B cell (primary cell): ENCODE results near the gene FGF11. TPM values are rescaled to one million over a fixed set of nuclear protein-coding genes. Genes with fewer than 3 reads are reported as not detected.

Experiments used
- ATAC-seq: fragments of 200-7000 bp; cut with Tn5 transposase; one replicate; pipeline ENCODE4 v1.10.0; 2021; ENCODE audit warnings: low read depth, mild to moderate bottlenecking, moderate number of reproducible peaks, moderate library complexity
- CTCF ChIA-PET: fragments of 350-600 bp; sonication (Branson Sonifier 250); formaldehyde crosslinking; loops from one replicate; lab custom pipeline; 2021; ENCODE audit warnings: antibody characterized with exemption, inconsistent platforms; lab: Charles Lee
- POLR2A ChIA-PET: fragments of 350-600 bp; sonication (Branson Sonifier 250); formaldehyde crosslinking; loops from one replicate; lab custom pipeline; 2021; ENCODE audit warnings: antibody characterized with exemption; lab: Charles Lee
- DNase-seq: peaks from one replicate; pipeline ENCODE4 v3.0.0; 2013
- H2AFZ ChIP-seq: 2 replicates; pipeline ENCODE4 v1.6.1; 2012; ENCODE audit warnings: mild to moderate bottlenecking, low read depth, low read length; ENCODE audit not compliant: insufficient read depth, poor library complexity, severe bottlenecking
- H3K27ac ChIP-seq, 2 donors: 1 replicate in 1 of 2; 2 replicates in 1 of 2; pipeline ENCODE4 v1.5.1; 2012 to 2013; ENCODE audit warnings: low read length in 2 of 2, mild to moderate bottlenecking in 2 of 2, moderate library complexity in 1 of 2
- H3K27me3 ChIP-seq, 4 experiments: fragments of 200-600 bp in 1 of 4; sonication (generic) in 1 of 4; replicated peaks in 1 of 4; 1 replicate in 2 of 4; 2 replicates in 2 of 4; pipeline versions ENCODE4 v1.6.1 to v1.7.0; 2013 to 2016; ENCODE audit warnings: low read length in 3 of 4, mild to moderate bottlenecking in 2 of 4, mixed read lengths in 1 of 4, moderate library complexity in 1 of 4; ENCODE audit not compliant: insufficient read depth in 4 of 4, control insufficient read depth in 3 of 4; ENCODE audit errors: control extremely low read depth in 1 of 4
- H3K36me3 ChIP-seq, 2 experiments: replicated peaks in 1 of 2; 1 replicate in 1 of 2; 2 replicates in 1 of 2; pipeline versions ENCODE4 v1.6.1 to v1.7.1; 2013; ENCODE audit warnings: low read length in 1 of 2; ENCODE audit not compliant: insufficient read depth in 2 of 2, control insufficient read depth in 1 of 2; ENCODE audit errors: control extremely low read depth in 1 of 2, extremely low read depth in 1 of 2
- H3K4me1 ChIP-seq, 2 donors: fragments of 200-600 bp in 1 of 2; sonication (generic) in 1 of 2; 1 replicate in 1 of 2; 2 replicates in 1 of 2; pipeline versions ENCODE4 v1.5.1 to v1.6.1; 2013 to 2017; ENCODE audit warnings: low read length in 2 of 2; ENCODE audit not compliant: control insufficient read depth in 2 of 2, insufficient read depth in 2 of 2
- H3K4me2 ChIP-seq: replicated peaks from 2 replicates; pipeline ENCODE3; 2012; ENCODE audit warnings: mild to moderate bottlenecking, low read depth, low read length; ENCODE audit not compliant: poor library complexity, severe bottlenecking
- H3K4me3 ChIP-seq, 5 experiments: fragments of 200-600 bp in 1 of 5; sonication (generic) in 1 of 5; 1 replicate in 3 of 5; 2 replicates in 2 of 5; pipeline versions ENCODE4 v1.5.1 to v1.7.0; 2011 to 2016; ENCODE audit warnings: low read length in 4 of 5, mild to moderate bottlenecking in 4 of 5, low read depth in 2 of 5, control low read depth in 1 of 5, moderate library complexity in 1 of 5; ENCODE audit not compliant: insufficient read depth in 1 of 5; ENCODE audit errors: control extremely low read depth in 1 of 5, extremely low read depth in 1 of 5
- H3K79me2 ChIP-seq: fragments of 200-600 bp; sonication (generic); one replicate; pipeline ENCODE4 v1.6.0; 2016; ENCODE audit warnings: low read length; ENCODE audit not compliant: control insufficient read depth, insufficient read depth
- H3K9ac ChIP-seq: fragments of 200-600 bp; sonication (generic); 2 replicates; pipeline ENCODE4 v1.6.1; 2017; ENCODE audit warnings: mild to moderate bottlenecking, low read length, moderate library complexity
- H3K9me3 ChIP-seq, 3 donors: one replicate each; pipeline versions ENCODE4 v1.6.1 to v1.7.1; 2013; ENCODE audit warnings: low read length in 2 of 3; ENCODE audit not compliant: control insufficient read depth in 2 of 3, insufficient read depth in 1 of 3; ENCODE audit errors: control extremely low read depth in 1 of 3
- H4K20me1 ChIP-seq: 2 replicates; pipeline ENCODE4 v1.6.0; 2012; ENCODE audit warnings: mild to moderate bottlenecking, low read length; ENCODE audit not compliant: insufficient read depth, control insufficient read depth, poor library complexity, severe bottlenecking
- H3K27ac Mint-ChIP-seq: one replicate; pipeline ENCODE4 v1.8.0; 2021; ENCODE audit warnings: mixed read lengths
- H3K27me3 Mint-ChIP-seq: one replicate; pipeline ENCODE4 v1.8.0; 2021; ENCODE audit warnings: mixed read lengths
- H3K4me1 Mint-ChIP-seq: one replicate; pipeline ENCODE4 v1.8.0; 2021; ENCODE audit warnings: mixed read lengths
- H3K4me3 Mint-ChIP-seq: one replicate; pipeline ENCODE4 v1.8.0; 2021; ENCODE audit warnings: mixed read lengths
- H3K9me3 Mint-ChIP-seq: one replicate; pipeline ENCODE4 v1.8.0; 2022; ENCODE audit warnings: mixed read lengths; ENCODE audit not compliant: insufficient read depth
- EZH2 ChIP-seq: IDR thresholded peaks from 2 replicates; pipeline ENCODE4 v1.6.1; 2012; ENCODE audit warnings: borderline replicate concordance, low read depth, mild to moderate bottlenecking, moderate library complexity, low read length; ENCODE audit not compliant: insufficient read depth, poor library complexity, severe bottlenecking
- WGBS: methylation state at CpG from one replicate; pipeline ENCODE4 v1.1.5; 2013; ENCODE audit warnings: missing lambda C conversion rate; ENCODE audit not compliant: insufficient coverage; 5-methylcytosine and 5-hydroxymethylcytosine counted together
- intact Hi-C: fragments of 100-400 bp; cut with micrococcal nuclease; formaldehyde crosslinking; loops from one replicate; pipeline ENCODE4 v1.10.0; 2022
- polyA plus RNA-seq: library from polyadenylated mRNA; depleted of rRNA; stranded (reverse); fragments of >200 nt; gene quantifications from 2 replicates; pipeline ENCODE4 v1.2.3, GENCODE V29; 2012
- total RNA-seq, 2 donors: library from RNA; stranded (reverse); fragments of 120-200 nt in 1 of 2; gene quantifications; 1 replicate in 1 of 2; 2 replicates in 1 of 2; pipeline versions ENCODE4 v1.2.3 to v1.2.4, GENCODE V29; 2013 to 2022
- TF ChIP-seq, protein P1 (sequence below): fragments of 200-600 bp; IDR thresholded peaks from one replicate; pipeline ENCODE4 v1.8.0; 2022; ENCODE audit warnings: antibody characterized with exemption, mild to moderate bottlenecking

The FGF11 gene
- total and polyA plus RNA-seq, 2 donors (not counting 1 experiment from before 2014, with no cell fraction given) = 2.7 to 4.6 TPM

DNA sequence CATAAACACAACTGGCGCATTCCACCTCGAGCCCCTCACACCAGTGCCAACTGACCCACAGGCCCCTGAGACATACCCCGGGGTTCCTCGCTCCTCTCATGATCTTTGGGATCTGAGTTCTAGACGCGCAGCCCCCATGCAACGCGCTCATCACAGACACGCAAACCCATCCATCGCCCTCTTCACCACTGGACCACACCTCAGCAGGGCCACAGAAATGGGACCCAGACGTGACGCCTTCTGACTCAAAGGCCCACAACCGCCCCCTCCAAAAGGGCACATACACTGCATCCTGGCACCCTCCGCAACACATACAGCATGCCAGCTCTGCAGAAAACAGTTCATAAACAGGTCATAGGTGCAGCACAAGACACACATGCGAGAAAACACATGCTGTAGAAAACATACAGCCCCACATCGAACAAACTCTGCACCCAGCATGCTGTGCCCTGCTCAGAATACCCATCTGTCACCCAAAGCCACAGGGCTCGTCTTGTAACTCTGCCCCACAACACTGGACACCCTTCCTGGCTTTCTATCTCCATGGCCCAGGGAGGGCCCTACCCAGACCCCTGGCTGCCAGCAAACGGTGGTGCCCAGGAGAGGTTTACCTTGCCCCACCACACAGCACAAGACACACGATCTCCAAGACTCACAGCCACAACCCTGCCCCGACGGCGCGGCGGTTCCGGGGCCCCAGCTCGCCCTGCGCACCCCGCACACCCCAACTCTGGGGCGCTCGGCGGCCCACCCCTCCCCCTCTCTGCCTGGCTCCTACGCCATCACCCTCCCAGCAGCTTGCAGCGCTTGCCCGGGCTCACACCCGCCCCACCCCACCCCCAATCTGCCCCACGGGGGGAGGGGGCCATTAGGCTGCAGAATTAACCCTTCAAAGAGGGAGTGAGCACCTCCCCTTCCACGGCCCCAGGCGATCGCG lies 39.2 kb downstream of the FGF11 start:
- WGBS = 29% methylated on average over 40 of the region's 40 CpGs
- Histone ChIP-seq H3K4me2 (peak overlapping the region; percentile 93), H3K9ac (peak overlapping the region; percentile 98), H4K20me1 (peaks cover 49% of the 10 kb centered on the region), H2AFZ (peak overlapping the region; percentile 66), H3K4me1 (peaks cover 31 to 53% of the 10 kb centered on the region in 2 donors), H3K36me3 (no peaks in the 10 kb centered on the region), H3K4me3 (peak overlapping the region; percentile 52 to 88 (median 79)), H3K79me2 (peaks cover 96% of the 10 kb centered on the region), H3K9me3 (no peaks in the 10 kb centered on the region), H3K27ac (peak overlapping the region; percentile 75 to 95), H3K27me3 (no peaks in the 10 kb centered on the region)
- Mint-ChIP-seq H3K27me3 (no peaks in the 10 kb centered on the region), H3K27ac (peak overlapping the region; percentile 93), H3K4me3 (peak overlapping the region; percentile 96), H3K4me1 (peaks cover 66% of the 10 kb centered on the region), H3K9me3 (no peaks in the 10 kb centered on the region)
- ATAC-seq (peak; percentile 11), DNase-seq (peak; percentile 79)
- POLR2A ChIA-PET = interaction anchor here (0.6 to 1.5 kb wide), 8 partner anchors 8 to 105 kb away, joined by 3 to 12 read pairs (median 4); partner anchors contain the start of genes CD68, MPDU1 and TMEM256
- intact Hi-C loops = loop anchor here (1.0 kb wide), 1 partner anchor 23 kb away; no protein-coding TSS in a partner anchor
- CTCF ChIA-PET = interaction anchor here (0.9 to 2.2 kb wide), 6 partner anchors 8 to 123 kb away, joined by 3 to 8 read pairs (median 5); partner anchors contain the start of gene TMEM102
- TF ChIP-seq, protein P1, sequence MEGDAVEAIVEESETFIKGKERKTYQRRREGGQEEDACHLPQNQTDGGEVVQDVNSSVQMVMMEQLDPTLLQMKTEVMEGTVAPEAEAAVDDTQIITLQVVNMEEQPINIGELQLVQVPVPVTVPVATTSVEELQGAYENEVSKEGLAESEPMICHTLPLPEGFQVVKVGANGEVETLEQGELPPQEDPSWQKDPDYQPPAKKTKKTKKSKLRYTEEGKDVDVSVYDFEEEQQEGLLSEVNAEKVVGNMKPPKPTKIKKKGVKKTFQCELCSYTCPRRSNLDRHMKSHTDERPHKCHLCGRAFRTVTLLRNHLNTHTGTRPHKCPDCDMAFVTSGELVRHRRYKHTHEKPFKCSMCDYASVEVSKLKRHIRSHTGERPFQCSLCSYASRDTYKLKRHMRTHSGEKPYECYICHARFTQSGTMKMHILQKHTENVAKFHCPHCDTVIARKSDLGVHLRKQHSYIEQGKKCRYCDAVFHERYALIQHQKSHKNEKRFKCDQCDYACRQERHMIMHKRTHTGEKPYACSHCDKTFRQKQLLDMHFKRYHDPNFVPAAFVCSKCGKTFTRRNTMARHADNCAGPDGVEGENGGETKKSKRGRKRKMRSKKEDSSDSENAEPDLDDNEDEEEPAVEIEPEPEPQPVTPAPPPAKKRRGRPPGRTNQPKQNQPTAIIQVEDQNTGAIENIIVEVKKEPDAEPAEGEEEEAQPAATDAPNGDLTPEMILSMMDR = no peak
- no peak for TF ChIP-seq EZH2
